Ascending aorta (tissue), 2 donors: ENCODE measurements around the gene CEP85L. TPM values are rescaled to one million over a fixed set of nuclear protein-coding genes. Genes with fewer than 3 reads are reported as not detected.

Experiments used
- DNase-seq, 2 donors: peaks; one replicate each; pipeline ENCODE4 v3.0.0-alpha.2; 2019; ENCODE audit warnings: low spot score in 2 of 2
- H3K27ac ChIP-seq, 2 donors: fragments of 200-600 bp; sonication (generic); one replicate each; pipeline ENCODE4 v1.5.1; 2016 to 2017; ENCODE audit warnings: mild to moderate bottlenecking in 1 of 2
- H3K27me3 ChIP-seq: fragments of 200-600 bp; sonication (generic); one replicate; pipeline ENCODE4 v1.5.1; 2017
- H3K36me3 ChIP-seq, 2 donors: fragments of 200-600 bp; sonication (generic); one replicate each; pipeline ENCODE4 v1.5.1; 2016
- H3K4me1 ChIP-seq, 2 donors: fragments of 200-600 bp; sonication (generic); one replicate each; pipeline ENCODE4 v1.5.1; 2016 to 2017; ENCODE audit warnings: mild to moderate bottlenecking in 1 of 2
- H3K4me3 ChIP-seq, 2 donors: fragments of 200-600 bp; sonication (generic); one replicate each; pipeline ENCODE4 v1.5.1; 2016 to 2017; ENCODE audit warnings: mild to moderate bottlenecking in 1 of 2
- H3K9me3 ChIP-seq, 2 donors: fragments of 200-600 bp; sonication (generic); one replicate each; pipeline ENCODE4 v1.5.1; 2016
- CTCF ChIP-seq, 3 experiments: fragments of 200-600 bp in 2 of 3; fragments of 450-650 bp in 1 of 3; sonication (generic) in 2 of 3; IDR thresholded peaks; one replicate each; pipeline ENCODE4 v1.5.1; 2016 to 2019; ENCODE audit warnings: antibody characterized with exemption in 3 of 3, mild to moderate bottlenecking in 1 of 3, moderate library complexity in 1 of 3
- intact Hi-C: fragments of 100-400 bp; cut with DNase I; formaldehyde crosslinking; loops from one replicate; pipeline ENCODE4 v1.15.1; 2023
- total RNA-seq: library from RNA; depleted of rRNA; stranded (reverse); fragments of >200 nt; gene quantifications from one replicate; pipeline ENCODE4 v1.1.0, GENCODE V29; 2016

Gene CEP85L
- total RNA-seq, 1 donor from 2014 or later: 15.0 TPM

GRCh38 chr6:118648866-118649554, 2.4 kb downstream of the CEP85L start:
- Histone ChIP-seq H3K4me1 (peaks cover 0 to 11% of the 10 kb centered on the region in 2 donors), H3K27ac (no peak overlapping the region), H3K36me3 (no peaks in the 10 kb centered on the region), H3K27me3 (no peaks in the 10 kb centered on the region), H3K4me3 (peak overlapping the region; percentile 22 to 77), H3K9me3 (no peaks in the 10 kb centered on the region)
- TF ChIP-seq CTCF (IDR thresholded peaks at IDR 0.05): no peak
- intact Hi-C loops: no loop called here
- no peak for DNase-seq

- H3K27ac ChIP-seq: no peak overlapping the region
- H3K4me1 ChIP-seq: peaks cover 0 to 8% of the 10 kb centered on the region in 2 donors
Measured at GRCh38 chr6:118646977-118647376, 4.4 kb downstream of the CEP85L start.

GRCh38 chr6:118645395-118645794, 6.0 kb downstream of the CEP85L start:
- no peak overlapping the region for H3K27ac ChIP-seq
- H3K27me3 ChIP-seq: no peaks in the 10 kb centered on the region
- no peaks in the 10 kb centered on the region for H3K9me3 ChIP-seq
- no peak for TF ChIP-seq CTCF (IDR thresholded peaks at IDR 0.05)
- DNase-seq: no peak
- intact Hi-C loops: no loop called here
- no peak overlapping the region for H3K4me3 ChIP-seq
- H3K4me1 ChIP-seq: peaks cover 0 to 5% of the 10 kb centered on the region in 2 donors
- no peaks in the 10 kb centered on the region for H3K36me3 ChIP-seq

More at GRCh38 chr6:118646977-118647376, 4.4 kb downstream of the CEP85L start:
- intact Hi-C loops: no loop called here
- no peaks in the 10 kb centered on the region for H3K27me3 ChIP-seq
- no peak for DNase-seq
- H3K9me3 ChIP-seq: no peaks in the 10 kb centered on the region
- TF ChIP-seq CTCF (IDR thresholded peaks at IDR 0.05): no peak
- H3K4me3 ChIP-seq: no peak overlapping the region
- no peaks in the 10 kb centered on the region for H3K36me3 ChIP-seq

GRCh38 chr6:118644007-118644406, 7.4 kb downstream of the CEP85L start:
- DNase-seq: no peak
- H3K4me1 ChIP-seq: peaks cover 0 to 5% of the 10 kb centered on the region in 2 donors
- H3K36me3 ChIP-seq: no peaks in the 10 kb centered on the region
- no peak overlapping the region for H3K4me3 ChIP-seq
- H3K9me3 ChIP-seq: no peaks in the 10 kb centered on the region
- H3K27me3 ChIP-seq: no peaks in the 10 kb centered on the region
- H3K27ac ChIP-seq: no peak overlapping the region
- intact Hi-C loops: no loop called here
- no peak for TF ChIP-seq CTCF (IDR thresholded peaks at IDR 0.05)

- Histone ChIP-seq H3K4me1 (peaks cover 0 to 3% of the 10 kb centered on the region in 2 donors), H3K27me3 (no peaks in the 10 kb centered on the region), H3K4me3 (no peak overlapping the region), H3K36me3 (no peaks in the 10 kb centered on the region), H3K27ac (no peak overlapping the region), H3K9me3 (no peaks in the 10 kb centered on the region)
- intact Hi-C loops: no loop called here
- DNase-seq: no peak
- TF ChIP-seq CTCF (IDR thresholded peaks at IDR 0.05): no peak
Measured at GRCh38 chr6:118641042-118641441, 10.3 kb downstream of the CEP85L start.
